Neuronal stem cell (in vitro differentiated cells): ENCODE results near the gene KLHL12.
"Not testable (repeated sequence)": the region's sequence is repeated elsewhere in the genome, so short reads cannot be mapped to it uniquely, and the experiment has no call there.

Experiments
- DNase-seq: peaks from one replicate; pipeline ENCODE4 v3.0.0-alpha.2; 2013; ENCODE audit warnings: low spot score
- H2AFZ ChIP-seq: one replicate; pipeline ENCODE4 v1.6.1; 2013; ENCODE audit warnings: mild to moderate bottlenecking, low read length, inconsistent platforms
- H2AK5ac ChIP-seq: 2 replicates; pipeline ENCODE4 v1.6.1; 2013; ENCODE audit warnings: low read depth, mild to moderate bottlenecking, inconsistent platforms, low read length, moderate library complexity, mixed read lengths
- H2BK120ac ChIP-seq: 2 replicates; pipeline ENCODE4 v1.6.1; 2013; ENCODE audit warnings: low read depth, mild to moderate bottlenecking, inconsistent platforms, low read length, moderate library complexity, mixed read lengths
- H2BK12ac ChIP-seq: one replicate; pipeline ENCODE4 v1.6.1; 2013; ENCODE audit warnings: low read length, inconsistent platforms
- H2BK15ac ChIP-seq: 2 replicates; pipeline ENCODE4 v1.6.1; 2013; ENCODE audit warnings: mild to moderate bottlenecking, low read length, inconsistent platforms, mixed read lengths
- H2BK5ac ChIP-seq: one replicate; pipeline ENCODE4 v1.6.1; 2013; ENCODE audit warnings: inconsistent platforms, mild to moderate bottlenecking, low read length, moderate library complexity
- H3K14ac ChIP-seq: one replicate; pipeline ENCODE4 v1.6.1; 2013; ENCODE audit warnings: low read length, inconsistent platforms
- H3K18ac ChIP-seq: 2 replicates; pipeline ENCODE4 v1.6.1; 2013; ENCODE audit warnings: low read length, inconsistent platforms
- H3K23ac ChIP-seq: 2 replicates; pipeline ENCODE4 v1.6.1; 2013; ENCODE audit warnings: low read depth, mild to moderate bottlenecking, mixed read lengths, low read length, inconsistent platforms; ENCODE audit not compliant: poor library complexity
- H3K27ac ChIP-seq: replicated peaks from 3 replicates; pipeline ENCODE4 v1.5.1; 2013; ENCODE audit warnings: low read length, inconsistent platforms
- H3K27me3 ChIP-seq, 3 experiments: 2 replicates each; pipeline ENCODE4 v1.6.1; 2013; ENCODE audit warnings: low read length in 3 of 3, mild to moderate bottlenecking in 2 of 3, inconsistent platforms in 1 of 3, low read depth in 1 of 3, mixed read lengths in 1 of 3, moderate library complexity in 1 of 3; ENCODE audit not compliant: control insufficient read depth in 3 of 3, insufficient read depth in 3 of 3
- H3K36me3 ChIP-seq, 2 donors: replicated peaks in 1 of 2; 2 replicates each; pipeline ENCODE4 v1.6.1; 2013; ENCODE audit warnings: low read length in 2 of 2; ENCODE audit not compliant: control insufficient read depth in 2 of 2, insufficient read depth in 2 of 2
- H3K4ac ChIP-seq: 2 replicates; pipeline ENCODE4 v1.6.1; 2013; ENCODE audit warnings: inconsistent platforms, mild to moderate bottlenecking, low read length, moderate library complexity
- H3K4me1 ChIP-seq, 2 donors: 1 replicate in 1 of 2; 2 replicates in 1 of 2; pipeline ENCODE4 v1.6.1; 2013; ENCODE audit warnings: low read length in 2 of 2, low read depth in 1 of 2; ENCODE audit not compliant: control insufficient read depth in 2 of 2, insufficient read depth in 1 of 2
- H3K4me2 ChIP-seq: one replicate; pipeline ENCODE4 v1.6.1; 2013; ENCODE audit warnings: mild to moderate bottlenecking, low read length, inconsistent platforms; ENCODE audit not compliant: insufficient read depth, poor library complexity, severe bottlenecking
- H3K4me3 ChIP-seq, 2 donors: 2 replicates each; pipeline ENCODE4 v1.5.1; 2013; ENCODE audit warnings: low read length in 2 of 2, mild to moderate bottlenecking in 2 of 2, inconsistent platforms in 1 of 2, moderate library complexity in 1 of 2
- H3K79me1 ChIP-seq: one replicate; pipeline ENCODE4 v1.6.1; 2013; ENCODE audit warnings: low read depth, mild to moderate bottlenecking, inconsistent platforms, low read length, moderate library complexity
- H3K9ac ChIP-seq: one replicate; pipeline ENCODE4 v1.6.1; 2013; ENCODE audit warnings: mild to moderate bottlenecking, low read depth, low read length, inconsistent platforms; ENCODE audit not compliant: poor library complexity
- H3K9me3 ChIP-seq, 2 donors: replicated peaks in 1 of 2; 2 replicates each; pipeline versions ENCODE3 to v1.6.1; 2013; ENCODE audit warnings: low read length in 2 of 2, mild to moderate bottlenecking in 2 of 2, inconsistent platforms in 1 of 2, low read depth in 1 of 2, mixed read lengths in 1 of 2, moderate library complexity in 1 of 2; ENCODE audit not compliant: control insufficient read depth in 2 of 2, insufficient read depth in 1 of 2
- H4K8ac ChIP-seq: one replicate; pipeline ENCODE4 v1.6.1; 2013; ENCODE audit warnings: low read depth, mild to moderate bottlenecking, inconsistent platforms, low read length, moderate library complexity
- H4K91ac ChIP-seq: one replicate; pipeline ENCODE4 v1.6.1; 2013; ENCODE audit warnings: low read length, low read depth, mild to moderate bottlenecking, inconsistent platforms; ENCODE audit not compliant: poor library complexity
- WGBS, 2 donors: extraction: QIAGEN DNeasy Blood & Tissue Kit; methylation state at CpG; one replicate each; pipeline ENCODE4 v1.1.7; 2013; ENCODE audit warnings: missing lambda C conversion rate in 2 of 2, mixed read lengths in 1 of 2; ENCODE audit not compliant: insufficient read length in 2 of 2, insufficient replicate concordance in 1 of 2; ENCODE audit errors: extremely low coverage in 2 of 2; 5-methylcytosine and 5-hydroxymethylcytosine counted together

Gene KLHL12

GRCh38 chr1:202919615-202920014 is 7.4 kb downstream of the KLHL12 start:
- Histone ChIP-seq H3K9me3 (no peaks in the 10 kb centered on the region), H3K4me1 (no peaks in the 10 kb centered on the region), H3K79me1 (no peaks in the 10 kb centered on the region), H3K36me3 (peaks cover 13 to 83% of the 10 kb centered on the region in 2 donors), H3K4me2 (no peak overlapping the region), H3K14ac (no peak overlapping the region), H3K4me3 (no peak overlapping the region), H2BK12ac (no peak overlapping the region), H3K9ac (no peak overlapping the region), H2BK5ac (no peak overlapping the region), H2BK120ac (no peak overlapping the region), H3K27me3 (no peaks in the 10 kb centered on the region), H3K23ac (no peak overlapping the region), H2BK15ac (no peak overlapping the region), H2AK5ac (no peak overlapping the region), H4K91ac (no peak overlapping the region), H3K4ac (no peak overlapping the region), H3K18ac (no peak overlapping the region), H3K27ac (no peak overlapping the region), H4K8ac (no peak overlapping the region), H2AFZ (no peak overlapping the region)
- DNase-seq: no peak

GRCh38 chr1:202915146-202915545 is 11.9 kb downstream of the KLHL12 start:
- no peak overlapping the region for H4K8ac ChIP-seq
- no peak overlapping the region for H2BK15ac ChIP-seq
- no peak overlapping the region for H3K9ac ChIP-seq
- no peaks in the 10 kb centered on the region for H3K79me1 ChIP-seq
- H3K27ac ChIP-seq: no peak overlapping the region
- no peaks in the 10 kb centered on the region for H3K27me3 ChIP-seq
- H3K9me3 ChIP-seq: no peaks in the 10 kb centered on the region
- no peak overlapping the region for H2AFZ ChIP-seq
- no peak overlapping the region for H3K23ac ChIP-seq
- no peak overlapping the region for H3K4me3 ChIP-seq
- no peak overlapping the region for H3K4me2 ChIP-seq
- H3K4me1 ChIP-seq: no peaks in the 10 kb centered on the region
- peaks cover 25 to 96% of the 10 kb centered on the region in 2 donors for H3K36me3 ChIP-seq
- no peak overlapping the region for H3K14ac ChIP-seq
- DNase-seq: no peak
- H2AK5ac ChIP-seq: no peak overlapping the region
- no peak overlapping the region for H2BK12ac ChIP-seq
- no peak overlapping the region for H3K18ac ChIP-seq
- H2BK120ac ChIP-seq: no peak overlapping the region
- H3K4ac ChIP-seq: no peak overlapping the region
- H2BK5ac ChIP-seq: no peak overlapping the region
- no peak overlapping the region for H4K91ac ChIP-seq

- not testable (repeated sequence) for H3K4me3 ChIP-seq, H3K4me2 ChIP-seq, H4K8ac ChIP-seq, H2BK5ac ChIP-seq, H2AFZ ChIP-seq, H3K79me1 ChIP-seq, H3K9me3 ChIP-seq, H2BK12ac ChIP-seq, H3K14ac ChIP-seq, H2BK15ac ChIP-seq, H2BK120ac ChIP-seq, H3K4me1 ChIP-seq, DNase-seq, H4K91ac ChIP-seq, H3K4ac ChIP-seq, H3K27ac ChIP-seq, H3K9ac ChIP-seq, H3K23ac ChIP-seq, H3K27me3 ChIP-seq, H3K18ac ChIP-seq, H2AK5ac ChIP-seq
- peaks cover 22 to 99% of the 10 kb centered on the region in 2 donors for H3K36me3 ChIP-seq
- no CpG with 5 or more reads among the region's 4 CpGs for WGBS, 2 donors
Measured at GRCh38 chr1:202912476-202912875, 14.6 kb downstream of the KLHL12 start.

- DNase-seq: no peak
- no peak overlapping the region for H2BK5ac ChIP-seq
Measured at GRCh38 chr1:202909494-202909893, 17.5 kb downstream of the KLHL12 start.

More at GRCh38 chr1:202909494-202909893, 17.5 kb downstream of the KLHL12 start:
- no peaks in the 10 kb centered on the region for H3K4me1 ChIP-seq
- H3K23ac ChIP-seq: no peak overlapping the region
- no peak overlapping the region for H2AFZ ChIP-seq
- H3K27ac ChIP-seq: no peak overlapping the region
- no peak overlapping the region for H4K91ac ChIP-seq
- no peak overlapping the region for H2BK12ac ChIP-seq
- H3K4me3 ChIP-seq: no peak overlapping the region
- H3K27me3 ChIP-seq: no peaks in the 10 kb centered on the region
- H2BK15ac ChIP-seq: no peak overlapping the region
- no peak overlapping the region for H2BK120ac ChIP-seq
- peaks cover 16 to 89% of the 10 kb centered on the region in 2 donors for H3K36me3 ChIP-seq
- H4K8ac ChIP-seq: no peak overlapping the region
- H3K4me2 ChIP-seq: no peak overlapping the region
- no peak overlapping the region for H3K18ac ChIP-seq
- no peak overlapping the region for H3K14ac ChIP-seq
- no peaks in the 10 kb centered on the region for H3K79me1 ChIP-seq
- no peak overlapping the region for H3K4ac ChIP-seq
- H2AK5ac ChIP-seq: no peak overlapping the region
- WGBS, 2 donors: no CpG with 5 or more reads among the region's 1 CpG
- no peak overlapping the region for H3K9ac ChIP-seq
- H3K9me3 ChIP-seq: no peaks in the 10 kb centered on the region
